A673 (cell line): ENCODE results near the gene SDK1. TPM values are rescaled to one million over a fixed set of nuclear protein-coding genes. Genes with fewer than 3 reads are reported as not detected.

Source experiments
- BruUV-seq: library from RNA; stranded (reverse); fragments of 400-500 nt; replicated peaks from 2 replicates; lab custom pipeline; 2021; lab: Mats Ljungman, UMichigan
- CTCF ChIA-PET: fragments of 300-600 bp; sonication (Branson Sonifier 250); formaldehyde crosslinking; loops from one replicate; lab custom pipeline; 2022; ENCODE audit warnings: antibody characterized with exemption; lab: Charles Lee
- POLR2A ChIA-PET: fragments of 300-600 bp; sonication (Branson Sonifier 250); formaldehyde crosslinking; loops from one replicate; lab custom pipeline; 2022; ENCODE audit warnings: antibody characterized with exemption; ENCODE audit not compliant: low non-redundant PET; lab: Charles Lee
- DNase-seq: peaks from one replicate; pipeline ENCODE4 v3.0.0-alpha.2; 2015; ENCODE audit warnings: low spot score
- H3K27ac ChIP-seq: fragments of 200-600 bp; sonication (generic); 2 replicates; pipeline ENCODE4 v1.5.1; 2016; ENCODE audit warnings: mixed run types, low read depth, mild to moderate bottlenecking, mixed read lengths, antibody characterized with exemption, low read length; ENCODE audit not compliant: poor library complexity, severe bottlenecking
- H3K27me3 ChIP-seq: fragments of 200-600 bp; sonication (generic); replicated peaks from 2 replicates; pipeline ENCODE4 v1.6.1; 2017; ENCODE audit warnings: mixed run types, low read depth, mild to moderate bottlenecking, mixed read lengths, antibody characterized with exemption, low read length; ENCODE audit not compliant: insufficient read depth, poor library complexity
- H3K36me3 ChIP-seq: fragments of 200-600 bp; sonication (generic); 2 replicates; pipeline ENCODE4 v1.6.1; 2016; ENCODE audit warnings: mixed run types, mild to moderate bottlenecking, mixed read lengths, antibody characterized with exemption, low read length; ENCODE audit not compliant: insufficient read depth, poor library complexity, severe bottlenecking
- H3K4me1 ChIP-seq: fragments of 200-600 bp; sonication (generic); 2 replicates; pipeline ENCODE4 v1.6.1; 2017; ENCODE audit warnings: mixed run types, mild to moderate bottlenecking, mixed read lengths, antibody characterized with exemption, low read length; ENCODE audit not compliant: insufficient read depth, poor library complexity, severe bottlenecking
- H3K4me3 ChIP-seq: fragments of 200-600 bp; sonication (generic); 2 replicates; pipeline ENCODE4 v1.5.1; 2016; ENCODE audit warnings: low read depth, mixed run types, mild to moderate bottlenecking, mixed read lengths, low read length; ENCODE audit not compliant: poor library complexity, severe bottlenecking
- H3K9me3 ChIP-seq: fragments of 200-600 bp; sonication (generic); 2 replicates; pipeline ENCODE4 v1.6.1; 2016; ENCODE audit warnings: mixed run types, low read depth, mild to moderate bottlenecking, mixed read lengths, antibody characterized with exemption, low read length; ENCODE audit not compliant: poor library complexity, severe bottlenecking
- CTCF ChIP-seq: fragments of 300-800, 200-600 bp; sonication (generic); conservative IDR thresholded peaks from 2 replicates; pipeline ENCODE4 v1.5.1; 2017; ENCODE audit warnings: low read depth, mild to moderate bottlenecking, antibody characterized with exemption, low read length, moderate library complexity, mixed read lengths
- EZH2 ChIP-seq: fragments of 200-600 bp; sonication (generic); IDR thresholded peaks from 2 replicates; pipeline ENCODE4 v1.6.1; 2017; ENCODE audit warnings: borderline replicate concordance, low read depth, mild to moderate bottlenecking, mixed read lengths, antibody characterized with exemption, low read length; ENCODE audit not compliant: poor library complexity, severe bottlenecking
- intact Hi-C: fragments of 100-400 bp; cut with micrococcal nuclease; formaldehyde crosslinking; loops from one replicate; pipeline ENCODE4 v1.10.0; 2022; ENCODE audit not compliant: unreplicated experiment
- total RNA-seq: library from RNA; stranded (reverse); gene quantifications from 2 replicates; pipeline ENCODE4 v1.2.3, GENCODE V29; 2021

The SDK1 gene
- total RNA-seq, 1 experiment from 2014 or later = 14.7 TPM

GRCh38 chr7:3989723-3990122 is 688.7 kb downstream of the SDK1 start:
- BruUV-seq = no TSS peak
- DNase-seq = no peak
- Histone ChIP-seq H3K9me3 (no peaks in the 10 kb centered on the region), H3K36me3 (no peaks in the 10 kb centered on the region), H3K4me3 (no peak overlapping the region), H3K4me1 (no peaks in the 10 kb centered on the region), H3K27ac (no peak overlapping the region), H3K27me3 (no peaks in the 10 kb centered on the region)
- POLR2A ChIA-PET = no interaction called here
- TF ChIP-seq CTCF (no peak), EZH2 (no peak)
- CTCF ChIA-PET = no interaction called here
- intact Hi-C loops = no loop called here

- DNase-seq = no peak
- intact Hi-C loops = no loop called here
- TF ChIP-seq CTCF = no peak
- no peak for TF ChIP-seq EZH2
- no TSS peak for BruUV-seq
- Histone ChIP-seq H3K36me3 (no peaks in the 10 kb centered on the region), H3K27ac (no peak overlapping the region), H3K4me1 (no peaks in the 10 kb centered on the region), H3K27me3 (no peaks in the 10 kb centered on the region), H3K4me3 (no peak overlapping the region), H3K9me3 (no peaks in the 10 kb centered on the region)
- ChIA-PET POLR2A (no interaction called here), CTCF (no interaction called here)
These were observed 690.7 kb downstream of the SDK1 start for GRCh38 chr7:3991731-3992231.

DNA sequence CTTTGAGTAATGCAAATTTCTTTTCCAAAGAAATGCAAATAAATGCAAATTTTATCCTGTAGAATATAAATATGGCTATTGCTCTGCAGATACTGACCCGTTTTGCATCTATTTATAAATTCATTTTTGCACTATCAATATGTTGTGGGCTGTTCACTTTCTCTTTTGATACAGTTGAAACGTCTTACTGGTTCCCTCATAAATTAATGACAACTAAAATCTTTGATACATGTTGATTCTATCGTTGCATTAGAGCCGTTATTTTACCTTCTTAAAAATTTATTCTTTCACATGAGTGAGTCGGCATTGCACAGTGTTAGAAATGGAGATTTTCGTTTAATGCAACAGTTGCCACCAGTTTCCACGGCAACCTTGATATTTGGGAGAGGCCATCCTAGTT is 691.8 kb downstream of the SDK1 start:
- ChIA-PET POLR2A (no interaction called here), CTCF (no interaction called here)
- DNase-seq = no peak
- Histone ChIP-seq H3K36me3 (no peaks in the 10 kb centered on the region), H3K27me3 (no peaks in the 10 kb centered on the region), H3K4me3 (no peak overlapping the region), H3K9me3 (no peaks in the 10 kb centered on the region), H3K4me1 (no peaks in the 10 kb centered on the region), H3K27ac (no peak overlapping the region)
- intact Hi-C loops = no loop called here
- no TSS peak for BruUV-seq
- TF ChIP-seq CTCF (no peak), EZH2 (no peak)
